ENCODE results near the gene RIPPLY2.

- TF ChIP-seq POLR2A (IDR thresholded peaks at IDR 0.05; ENCODE audit: low read length), result no peak
- no peak for TF ChIP-seq GATA1 (IDR thresholded peaks at IDR 0.05; ENCODE audit: low read depth, low read length)
These were observed 9.0 kb upstream of the RIPPLY2 start for GRCh38 chr6:83844170-83844569.

Measured in erythroblast (primary cell).